HepG2 (cell line): Measurements from ENCODE around the gene DUS1L. TPM values are rescaled to one million over a fixed set of nuclear protein-coding genes. Genes with fewer than 3 reads are reported as not detected.
A peak's percentile ranks its signal among the peaks of the same experiment; 100 is the strongest.

ENCODE experiments used
- HDAC6 ChIP-seq: fragments of 200-600 bp; sonication (generic); IDR thresholded peaks from 2 replicates; pipeline ENCODE4 v1.7.0; 2017; ENCODE audit warnings: mild to moderate bottlenecking, antibody characterized with exemption, low read length, low read depth
- HMG20A ChIP-seq: IDR thresholded peaks from 2 replicates; pipeline ENCODE4 v1.6.1; 2016; ENCODE audit warnings: borderline replicate concordance
- KAT7 ChIP-seq: IDR thresholded peaks from 2 replicates; pipeline ENCODE4 v1.6.1; 2018; ENCODE audit warnings: borderline replicate concordance, missing compliant biosample characterization
- MTA3 ChIP-seq: sonication (generic); formaldehyde crosslinking; IDR thresholded peaks from 2 replicates; pipeline ENCODE4 v1.4.0; 2020; ENCODE audit warnings: missing genetic modification reagents
- NFATC3 ChIP-seq: sonication (generic); formaldehyde crosslinking; IDR thresholded peaks from 2 replicates; pipeline ENCODE4 v1.5.1; 2020; ENCODE audit warnings: mild to moderate bottlenecking, missing genetic modification reagents
- NFYB ChIP-seq: sonication (generic); formaldehyde crosslinking; IDR thresholded peaks from 2 replicates; pipeline ENCODE4 v1.4.0; 2020; ENCODE audit warnings: missing genetic modification reagents
- SKI ChIP-seq: fragments of 450-650 bp; IDR thresholded peaks from one replicate; pipeline ENCODE4 v1.6.1; 2018; ENCODE audit warnings: mild to moderate bottlenecking; ENCODE audit not compliant: partially characterized antibody
- STAG1 ChIP-seq: sonication (generic); formaldehyde crosslinking; IDR thresholded peaks from 2 replicates; pipeline ENCODE4 v1.4.0; 2020; ENCODE audit warnings: missing genetic modification reagents
- TBL1XR1 ChIP-seq: fragments of 150-350 bp; IDR thresholded peaks from 2 replicates; pipeline ENCODE4 v1.6.1; 2014; ENCODE audit warnings: borderline replicate concordance, low read length; ENCODE audit not compliant: partially characterized antibody
- ZC3H13 ChIP-seq: sonication (generic); formaldehyde crosslinking; IDR thresholded peaks from 2 replicates; pipeline ENCODE4 v1.8.1; 2023; ENCODE audit warnings: mild to moderate bottlenecking, missing genetic modification reagents, moderate library complexity
- ZFP41 ChIP-seq: sonication (generic); formaldehyde crosslinking; IDR thresholded peaks from 2 replicates; pipeline ENCODE4 v1.4.0; 2020; ENCODE audit warnings: mild to moderate bottlenecking, missing genetic modification reagents, borderline replicate concordance
- ZNF10 ChIP-seq: sonication (generic); formaldehyde crosslinking; IDR thresholded peaks from 2 replicates; pipeline ENCODE4 v1.4.0; 2020; ENCODE audit warnings: mild to moderate bottlenecking, low read depth, missing genetic modification reagents, borderline replicate concordance
- ZNF225 ChIP-seq: sonication (generic); formaldehyde crosslinking; IDR thresholded peaks from 2 replicates; pipeline ENCODE4 v1.4.0; 2020; ENCODE audit warnings: mild to moderate bottlenecking, missing genetic modification reagents
- ZNF530 ChIP-seq: sonication (generic); formaldehyde crosslinking; IDR thresholded peaks from 2 replicates; pipeline ENCODE4 v1.5.0; 2020; ENCODE audit warnings: low read depth, mild to moderate bottlenecking, missing genetic modification reagents
- ZNF773 ChIP-seq: sonication (generic); formaldehyde crosslinking; IDR thresholded peaks from 2 replicates; pipeline ENCODE4 v1.4.0; 2020; ENCODE audit warnings: missing genetic modification reagents, borderline replicate concordance
- ZNF790 ChIP-seq: sonication (generic); formaldehyde crosslinking; IDR thresholded peaks from 2 replicates; pipeline ENCODE4 v1.8.0; 2022; ENCODE audit warnings: missing genetic modification reagents, mild to moderate bottlenecking, borderline replicate concordance
- ZSCAN25 ChIP-seq: sonication (generic); formaldehyde crosslinking; IDR thresholded peaks from 2 replicates; pipeline ENCODE4 v1.8.0; 2022; ENCODE audit warnings: mild to moderate bottlenecking, missing genetic modification reagents
- polyA plus RNA-seq, 8 experiments: library from polyadenylated mRNA; depleted of rRNA in 3 of 8; stranded (reverse) in 7 of 8; unstranded in 1 of 8; fragments of >200 nt; fragmentation: Illumina TruSeq in 4 of 8; extraction: Trizol in 4 of 8; gene quantifications; 2 replicates each; pipeline versions ENCODE4 v1.2.1 to v1.2.3, GENCODE V29; 2011 to 2016; ENCODE audit warnings: low read depth in 4 of 8, missing spikeins in 1 of 8, mixed read lengths in 1 of 8; ENCODE audit not compliant: insufficient read depth in 1 of 8
- total RNA-seq, 5 experiments: library from RNA; depleted of rRNA; stranded (reverse); fragments of >200 nt; fragmentation: Illumina TruSeq; extraction: Trizol; gene quantifications; 2 replicates each; pipeline ENCODE4 v1.2.3, GENCODE V29; 2016; ENCODE audit warnings: low read depth in 1 of 5
- TF ChIP-seq, protein P1 (sequence below): sonication (generic); formaldehyde crosslinking; IDR thresholded peaks from 2 replicates; pipeline ENCODE4 v1.4.0; 2020; ENCODE audit warnings: missing genetic modification reagents
- TF ChIP-seq, protein P2 (sequence below), 2 experiments: sonication (generic) in 1 of 2; formaldehyde crosslinking in 1 of 2; IDR thresholded peaks; 2 replicates each; pipeline versions ENCODE4 v1.6.1 to v1.9.0; 2014 to 2022; ENCODE audit warnings: antibody characterized with exemption in 1 of 2, borderline replicate concordance in 1 of 2, inconsistent platforms in 1 of 2, low read depth in 1 of 2, missing genetic modification reagents in 1 of 2
- TF ChIP-seq, protein P3 (sequence below): sonication (generic); formaldehyde crosslinking; IDR thresholded peaks from 2 replicates; pipeline ENCODE4 v1.4.0; 2020; ENCODE audit warnings: mild to moderate bottlenecking, low read depth, missing genetic modification reagents

DUS1L gene
- total and polyA plus RNA-seq, 2 of the 13 experiments (the other 11 are each of a cell fraction or from before 2014, with no cell fraction given) = 81.0 to 109 TPM

DNA sequence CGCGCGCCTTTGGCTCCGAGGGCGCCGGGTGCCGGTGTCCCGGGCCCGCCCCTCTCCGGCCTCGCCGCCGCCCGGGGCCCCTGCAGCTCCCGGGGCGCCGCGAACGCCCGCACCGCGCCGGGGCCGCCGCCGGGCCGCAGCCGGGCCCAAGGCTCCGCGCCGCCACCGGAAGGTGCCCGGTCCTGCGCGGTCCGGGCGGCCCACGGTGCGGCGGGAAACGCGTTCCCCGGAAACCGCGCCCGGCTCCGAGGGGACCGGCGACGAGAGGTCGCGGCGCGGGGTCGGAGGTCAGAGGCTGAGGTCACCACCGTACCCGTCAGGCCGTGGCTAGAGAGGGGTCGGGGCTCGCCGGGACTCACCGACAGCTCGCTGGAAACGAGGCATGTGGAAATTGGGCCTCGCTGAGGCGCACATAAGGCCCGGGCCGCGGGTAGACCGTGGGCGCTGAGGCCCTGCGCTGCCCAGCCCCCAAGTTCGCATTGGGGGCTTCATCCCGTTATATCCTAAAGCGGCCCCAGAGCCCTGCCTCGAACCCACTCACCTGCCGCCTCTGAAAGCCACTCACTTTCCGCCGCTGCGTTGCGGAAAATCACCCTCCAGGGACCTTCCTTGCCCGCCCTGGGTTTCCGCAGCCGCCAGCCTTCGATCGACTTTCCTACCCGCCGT, at the start of gene DUS1L (continued):
- peak; percentile 80; the same call in 1 of the 2 replicates for TF ChIP-seq ZC3H13 (CRISPR knock-in tag)
- TF ChIP-seq HDAC6 = no peak
- TF ChIP-seq TBL1XR1 = no peak
- TF ChIP-seq, protein P1, sequence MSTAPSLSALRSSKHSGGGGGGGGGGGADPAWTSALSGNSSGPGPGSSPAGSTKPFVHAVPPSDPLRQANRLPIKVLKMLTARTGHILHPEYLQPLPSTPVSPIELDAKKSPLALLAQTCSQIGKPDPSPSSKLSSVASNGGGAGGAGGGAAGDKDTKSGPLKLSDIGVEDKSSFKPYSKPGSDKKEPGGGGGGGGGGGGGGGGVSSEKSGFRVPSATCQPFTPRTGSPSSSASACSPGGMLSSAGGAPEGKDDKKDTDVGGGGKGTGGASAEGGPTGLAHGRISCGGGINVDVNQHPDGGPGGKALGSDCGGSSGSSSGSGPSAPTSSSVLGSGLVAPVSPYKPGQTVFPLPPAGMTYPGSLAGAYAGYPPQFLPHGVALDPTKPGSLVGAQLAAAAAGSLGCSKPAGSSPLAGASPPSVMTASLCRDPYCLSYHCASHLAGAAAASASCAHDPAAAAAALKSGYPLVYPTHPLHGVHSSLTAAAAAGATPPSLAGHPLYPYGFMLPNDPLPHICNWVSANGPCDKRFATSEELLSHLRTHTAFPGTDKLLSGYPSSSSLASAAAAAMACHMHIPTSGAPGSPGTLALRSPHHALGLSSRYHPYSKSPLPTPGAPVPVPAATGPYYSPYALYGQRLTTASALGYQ = peak; percentile 70; the same call in 1 of the 2 replicates
- TF ChIP-seq HMG20A (CRISPR knock-in tag) = no peak
- peak; percentile 23; the same call in 1 of the 2 replicates for TF ChIP-seq STAG1
- peak; percentile 52; the same call in 1 of the 2 replicates for TF ChIP-seq ZNF225 (CRISPR knock-in tag)
- TF ChIP-seq KAT7 (CRISPR knock-in tag) = peak; percentile 99
- no peak for TF ChIP-seq ZNF10
- TF ChIP-seq, protein P2, sequence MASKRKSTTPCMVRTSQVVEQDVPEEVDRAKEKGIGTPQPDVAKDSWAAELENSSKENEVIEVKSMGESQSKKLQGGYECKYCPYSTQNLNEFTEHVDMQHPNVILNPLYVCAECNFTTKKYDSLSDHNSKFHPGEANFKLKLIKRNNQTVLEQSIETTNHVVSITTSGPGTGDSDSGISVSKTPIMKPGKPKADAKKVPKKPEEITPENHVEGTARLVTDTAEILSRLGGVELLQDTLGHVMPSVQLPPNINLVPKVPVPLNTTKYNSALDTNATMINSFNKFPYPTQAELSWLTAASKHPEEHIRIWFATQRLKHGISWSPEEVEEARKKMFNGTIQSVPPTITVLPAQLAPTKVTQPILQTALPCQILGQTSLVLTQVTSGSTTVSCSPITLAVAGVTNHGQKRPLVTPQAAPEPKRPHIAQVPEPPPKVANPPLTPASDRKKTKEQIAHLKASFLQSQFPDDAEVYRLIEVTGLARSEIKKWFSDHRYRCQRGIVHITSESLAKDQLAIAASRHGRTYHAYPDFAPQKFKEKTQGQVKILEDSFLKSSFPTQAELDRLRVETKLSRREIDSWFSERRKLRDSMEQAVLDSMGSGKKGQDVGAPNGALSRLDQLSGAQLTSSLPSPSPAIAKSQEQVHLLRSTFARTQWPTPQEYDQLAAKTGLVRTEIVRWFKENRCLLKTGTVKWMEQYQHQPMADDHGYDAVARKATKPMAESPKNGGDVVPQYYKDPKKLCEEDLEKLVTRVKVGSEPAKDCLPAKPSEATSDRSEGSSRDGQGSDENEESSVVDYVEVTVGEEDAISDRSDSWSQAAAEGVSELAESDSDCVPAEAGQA (IDR thresholded peaks at IDR 0.05; ENCODE audit: low read depth) = peak; percentile 92
- TF ChIP-seq, protein P2 (CRISPR knock-in tag; IDR thresholded peaks at IDR 0.05; ENCODE audit: borderline replicate concordance) = no peak
- TF ChIP-seq ZNF773 (CRISPR knock-in tag) = no peak; the same call in 1 of the 2 replicates
- TF ChIP-seq NFYB (CRISPR knock-in tag) = peak; percentile 45; the same call in 1 of the 2 replicates
- TF ChIP-seq, protein P3, sequence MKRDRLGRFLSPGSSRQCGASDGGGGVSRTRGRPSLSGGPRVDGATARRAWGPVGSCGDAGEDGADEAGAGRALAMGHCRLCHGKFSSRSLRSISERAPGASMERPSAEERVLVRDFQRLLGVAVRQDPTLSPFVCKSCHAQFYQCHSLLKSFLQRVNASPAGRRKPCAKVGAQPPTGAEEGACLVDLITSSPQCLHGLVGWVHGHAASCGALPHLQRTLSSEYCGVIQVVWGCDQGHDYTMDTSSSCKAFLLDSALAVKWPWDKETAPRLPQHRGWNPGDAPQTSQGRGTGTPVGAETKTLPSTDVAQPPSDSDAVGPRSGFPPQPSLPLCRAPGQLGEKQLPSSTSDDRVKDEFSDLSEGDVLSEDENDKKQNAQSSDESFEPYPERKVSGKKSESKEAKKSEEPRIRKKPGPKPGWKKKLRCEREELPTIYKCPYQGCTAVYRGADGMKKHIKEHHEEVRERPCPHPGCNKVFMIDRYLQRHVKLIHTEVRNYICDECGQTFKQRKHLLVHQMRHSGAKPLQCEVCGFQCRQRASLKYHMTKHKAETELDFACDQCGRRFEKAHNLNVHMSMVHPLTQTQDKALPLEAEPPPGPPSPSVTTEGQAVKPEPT = peak; percentile 92; the same call in 1 of the 2 replicates
- TF ChIP-seq ZFP41 (CRISPR knock-in tag) = no peak; the same call in 1 of the 2 replicates
- TF ChIP-seq ZNF530 = no peak
- TF ChIP-seq ZSCAN25 (CRISPR knock-in tag) = peak; percentile 65
- TF ChIP-seq SKI = peak; percentile 34
- peak; percentile 93; the same call in 1 of the 2 replicates for TF ChIP-seq ZNF790
- TF ChIP-seq MTA3 (CRISPR knock-in tag) = no peak
- peak; percentile 87 for TF ChIP-seq NFATC3 (CRISPR knock-in tag)
